B cell (primary cell): ENCODE measurements around the gene SEMA6D. TPM values are rescaled to one million over a fixed set of nuclear protein-coding genes. Genes with fewer than 3 reads are reported as not detected.

Experiments used
- ATAC-seq: fragments of 200-7000 bp; cut with Tn5 transposase; one replicate; pipeline ENCODE4 v1.10.0; 2021; ENCODE audit warnings: low read depth, mild to moderate bottlenecking, moderate number of reproducible peaks, moderate library complexity
- CTCF ChIA-PET: fragments of 350-600 bp; sonication (Branson Sonifier 250); formaldehyde crosslinking; loops from one replicate; lab custom pipeline; 2021; ENCODE audit warnings: antibody characterized with exemption, inconsistent platforms; lab: Charles Lee
- POLR2A ChIA-PET: fragments of 350-600 bp; sonication (Branson Sonifier 250); formaldehyde crosslinking; loops from one replicate; lab custom pipeline; 2021; ENCODE audit warnings: antibody characterized with exemption; lab: Charles Lee
- DNase-seq: peaks from one replicate; pipeline ENCODE4 v3.0.0; 2013
- H2AFZ ChIP-seq: 2 replicates; pipeline ENCODE4 v1.6.1; 2012; ENCODE audit warnings: mild to moderate bottlenecking, low read depth, low read length; ENCODE audit not compliant: insufficient read depth, poor library complexity, severe bottlenecking
- H3K27ac ChIP-seq, 2 donors: 1 replicate in 1 of 2; 2 replicates in 1 of 2; pipeline ENCODE4 v1.5.1; 2012 to 2013; ENCODE audit warnings: low read length in 2 of 2, mild to moderate bottlenecking in 2 of 2, moderate library complexity in 1 of 2
- H3K27me3 ChIP-seq, 4 experiments: fragments of 200-600 bp in 1 of 4; sonication (generic) in 1 of 4; replicated peaks in 1 of 4; 1 replicate in 2 of 4; 2 replicates in 2 of 4; pipeline versions ENCODE4 v1.6.1 to v1.7.0; 2013 to 2016; ENCODE audit warnings: low read length in 3 of 4, mild to moderate bottlenecking in 2 of 4, mixed read lengths in 1 of 4, moderate library complexity in 1 of 4; ENCODE audit not compliant: insufficient read depth in 4 of 4, control insufficient read depth in 3 of 4; ENCODE audit errors: control extremely low read depth in 1 of 4
- H3K36me3 ChIP-seq, 2 experiments: replicated peaks in 1 of 2; 1 replicate in 1 of 2; 2 replicates in 1 of 2; pipeline versions ENCODE4 v1.6.1 to v1.7.1; 2013; ENCODE audit warnings: low read length in 1 of 2; ENCODE audit not compliant: insufficient read depth in 2 of 2, control insufficient read depth in 1 of 2; ENCODE audit errors: control extremely low read depth in 1 of 2, extremely low read depth in 1 of 2
- H3K4me1 ChIP-seq, 2 donors: fragments of 200-600 bp in 1 of 2; sonication (generic) in 1 of 2; 1 replicate in 1 of 2; 2 replicates in 1 of 2; pipeline versions ENCODE4 v1.5.1 to v1.6.1; 2013 to 2017; ENCODE audit warnings: low read length in 2 of 2; ENCODE audit not compliant: control insufficient read depth in 2 of 2, insufficient read depth in 2 of 2
- H3K4me2 ChIP-seq: replicated peaks from 2 replicates; pipeline ENCODE3; 2012; ENCODE audit warnings: mild to moderate bottlenecking, low read depth, low read length; ENCODE audit not compliant: poor library complexity, severe bottlenecking
- H3K4me3 ChIP-seq, 5 experiments: fragments of 200-600 bp in 1 of 5; sonication (generic) in 1 of 5; 1 replicate in 3 of 5; 2 replicates in 2 of 5; pipeline versions ENCODE4 v1.5.1 to v1.7.0; 2011 to 2016; ENCODE audit warnings: low read length in 4 of 5, mild to moderate bottlenecking in 4 of 5, low read depth in 2 of 5, control low read depth in 1 of 5, moderate library complexity in 1 of 5; ENCODE audit not compliant: insufficient read depth in 1 of 5; ENCODE audit errors: control extremely low read depth in 1 of 5, extremely low read depth in 1 of 5
- H3K79me2 ChIP-seq: fragments of 200-600 bp; sonication (generic); one replicate; pipeline ENCODE4 v1.6.0; 2016; ENCODE audit warnings: low read length; ENCODE audit not compliant: control insufficient read depth, insufficient read depth
- H3K9ac ChIP-seq: fragments of 200-600 bp; sonication (generic); 2 replicates; pipeline ENCODE4 v1.6.1; 2017; ENCODE audit warnings: mild to moderate bottlenecking, low read length, moderate library complexity
- H3K9me3 ChIP-seq, 3 donors: one replicate each; pipeline versions ENCODE4 v1.6.1 to v1.7.1; 2013; ENCODE audit warnings: low read length in 2 of 3; ENCODE audit not compliant: control insufficient read depth in 2 of 3, insufficient read depth in 1 of 3; ENCODE audit errors: control extremely low read depth in 1 of 3
- H4K20me1 ChIP-seq: 2 replicates; pipeline ENCODE4 v1.6.0; 2012; ENCODE audit warnings: mild to moderate bottlenecking, low read length; ENCODE audit not compliant: insufficient read depth, control insufficient read depth, poor library complexity, severe bottlenecking
- H3K27ac Mint-ChIP-seq: one replicate; pipeline ENCODE4 v1.8.0; 2021; ENCODE audit warnings: mixed read lengths
- H3K27me3 Mint-ChIP-seq: one replicate; pipeline ENCODE4 v1.8.0; 2021; ENCODE audit warnings: mixed read lengths
- H3K4me1 Mint-ChIP-seq: one replicate; pipeline ENCODE4 v1.8.0; 2021; ENCODE audit warnings: mixed read lengths
- H3K4me3 Mint-ChIP-seq: one replicate; pipeline ENCODE4 v1.8.0; 2021; ENCODE audit warnings: mixed read lengths
- H3K9me3 Mint-ChIP-seq: one replicate; pipeline ENCODE4 v1.8.0; 2022; ENCODE audit warnings: mixed read lengths; ENCODE audit not compliant: insufficient read depth
- CTCF ChIP-seq: fragments of 200-600 bp; IDR thresholded peaks from one replicate; pipeline ENCODE4 v1.8.0; 2022; ENCODE audit warnings: antibody characterized with exemption, mild to moderate bottlenecking
- EZH2 ChIP-seq: IDR thresholded peaks from 2 replicates; pipeline ENCODE4 v1.6.1; 2012; ENCODE audit warnings: borderline replicate concordance, low read depth, mild to moderate bottlenecking, moderate library complexity, low read length; ENCODE audit not compliant: insufficient read depth, poor library complexity, severe bottlenecking
- WGBS: methylation state at CpG from one replicate; pipeline ENCODE4 v1.1.5; 2013; ENCODE audit warnings: missing lambda C conversion rate; ENCODE audit not compliant: insufficient coverage; 5-methylcytosine and 5-hydroxymethylcytosine counted together
- intact Hi-C: fragments of 100-400 bp; cut with micrococcal nuclease; formaldehyde crosslinking; loops from one replicate; pipeline ENCODE4 v1.10.0; 2022
- polyA plus RNA-seq: library from polyadenylated mRNA; depleted of rRNA; stranded (reverse); fragments of >200 nt; gene quantifications from 2 replicates; pipeline ENCODE4 v1.2.3, GENCODE V29; 2012
- total RNA-seq, 2 donors: library from RNA; stranded (reverse); fragments of 120-200 nt in 1 of 2; gene quantifications; 1 replicate in 1 of 2; 2 replicates in 1 of 2; pipeline versions ENCODE4 v1.2.3 to v1.2.4, GENCODE V29; 2013 to 2022

SEMA6D gene
- total and polyA plus RNA-seq, 2 donors (not counting 1 experiment from before 2014, with no cell fraction given): not detected

- Histone ChIP-seq H3K4me3 (no peak overlapping the region), H3K9me3 (no peaks in the 10 kb centered on the region), H3K27ac (no peak overlapping the region), H3K9ac (no peak overlapping the region), H3K79me2 (no peaks in the 10 kb centered on the region), H3K4me2 (no peak overlapping the region), H2AFZ (no peak overlapping the region), H3K27me3 (no peaks in the 10 kb centered on the region), H3K4me1 (no peaks in the 10 kb centered on the region), H3K36me3 (no peaks in the 10 kb centered on the region), H4K20me1 (no peaks in the 10 kb centered on the region)
- H3K27ac Mint-ChIP-seq: no peak overlapping the region
- ChIA-PET POLR2A (no interaction called here), CTCF (no interaction called here)
- DNase-seq (no peak), ATAC-seq (no peak)
- intact Hi-C loops: no loop called here
- H3K4me1 Mint-ChIP-seq: peaks cover 2% of the 10 kb centered on the region
- no peaks in the 10 kb centered on the region for H3K27me3 Mint-ChIP-seq
- WGBS: no CpG with 5 or more reads among the region's 2 CpGs
- TF ChIP-seq EZH2 (no peak), CTCF (no peak)
- H3K9me3 Mint-ChIP-seq: no peaks in the 10 kb centered on the region
- no peak overlapping the region for H3K4me3 Mint-ChIP-seq
Measured at GRCh38 chr15:47806008-47806407, 88.7 kb downstream of the SEMA6D start.

GRCh38 chr15:47811172-47811571 is 93.9 kb downstream of the SEMA6D start:
- Histone ChIP-seq H3K9me3 (no peaks in the 10 kb centered on the region), H3K9ac (no peak overlapping the region), H3K27me3 (no peaks in the 10 kb centered on the region), H3K4me1 (peaks cover 19 to 24% of the 10 kb centered on the region in 2 donors), H3K4me3 (no peak overlapping the region), H3K4me2 (no peak overlapping the region), H3K36me3 (no peaks in the 10 kb centered on the region), H3K79me2 (no peaks in the 10 kb centered on the region), H3K27ac (no peak overlapping the region), H2AFZ (no peak overlapping the region), H4K20me1 (no peaks in the 10 kb centered on the region)
- intact Hi-C loops: no loop called here
- no peak overlapping the region for H3K4me3 Mint-ChIP-seq
- 38% methylated on average over 1 of the region's 1 CpG for WGBS
- H3K9me3 Mint-ChIP-seq: no peaks in the 10 kb centered on the region
- ChIA-PET POLR2A (no interaction called here), CTCF (no interaction called here)
- ATAC-seq (no peak), DNase-seq (no peak)
- H3K4me1 Mint-ChIP-seq: peaks cover 27% of the 10 kb centered on the region
- TF ChIP-seq EZH2 (no peak), CTCF (no peak)
- no peak overlapping the region for H3K27ac Mint-ChIP-seq
- H3K27me3 Mint-ChIP-seq: no peaks in the 10 kb centered on the region
